ENCODE data around the gene PES1. TPM values are rescaled to one million over a fixed set of nuclear protein-coding genes. Genes with fewer than 3 reads are reported as not detected.

Gene PES1
- total and polyA plus RNA-seq, 2 of the 13 experiments (the other 11 are each of a cell fraction or from before 2014, with no cell fraction given): 65.1 to 94.7 TPM

- no peak for TF ChIP-seq ARID3A (IDR thresholded peaks at IDR 0.05; ENCODE audit: low read depth, low read length)
- TF ChIP-seq, protein P1, sequence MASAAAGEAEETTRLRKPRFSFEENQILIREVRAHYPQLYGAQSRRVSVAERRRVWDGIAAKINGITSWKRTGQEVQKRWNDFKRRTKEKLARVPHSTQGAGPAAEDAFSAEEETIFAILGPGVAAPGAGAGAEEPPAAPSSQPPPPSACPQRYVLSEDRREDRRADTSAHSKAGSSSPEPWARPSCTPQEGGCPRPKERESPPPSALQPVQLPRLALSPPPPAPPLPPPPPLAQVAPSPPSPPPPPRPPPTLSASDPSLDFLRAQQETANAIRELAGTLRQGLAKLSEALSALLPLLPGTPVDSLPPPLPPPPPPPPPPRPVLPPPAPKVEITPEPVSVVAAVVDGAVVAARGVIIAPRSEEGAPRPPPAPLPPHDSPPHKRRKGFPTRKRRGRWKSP (CRISPR knock-in tag; IDR thresholded peaks at IDR 0.05): peak; percentile 33; the same call in 1 of the 2 replicates
- TF ChIP-seq TAF1 (CRISPR knock-in tag; IDR thresholded peaks at IDR 0.05): 0 out of 2 replicates have a peak, but pooled peaks have one; percentile 14
- TF ChIP-seq MXD1 (CRISPR knock-in tag; IDR thresholded peaks at IDR 0.05): no peak
- TF ChIP-seq, protein P2, sequence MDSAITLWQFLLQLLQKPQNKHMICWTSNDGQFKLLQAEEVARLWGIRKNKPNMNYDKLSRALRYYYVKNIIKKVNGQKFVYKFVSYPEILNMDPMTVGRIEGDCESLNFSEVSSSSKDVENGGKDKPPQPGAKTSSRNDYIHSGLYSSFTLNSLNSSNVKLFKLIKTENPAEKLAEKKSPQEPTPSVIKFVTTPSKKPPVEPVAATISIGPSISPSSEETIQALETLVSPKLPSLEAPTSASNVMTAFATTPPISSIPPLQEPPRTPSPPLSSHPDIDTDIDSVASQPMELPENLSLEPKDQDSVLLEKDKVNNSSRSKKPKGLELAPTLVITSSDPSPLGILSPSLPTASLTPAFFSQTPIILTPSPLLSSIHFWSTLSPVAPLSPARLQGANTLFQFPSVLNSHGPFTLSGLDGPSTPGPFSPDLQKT (CRISPR knock-in tag; IDR thresholded peaks at IDR 0.05; ENCODE audit: borderline replicate concordance): no peak
- TF ChIP-seq SNAPC2 (CRISPR knock-in tag; IDR thresholded peaks at IDR 0.05): no peak
- TF ChIP-seq HDAC1 (CRISPR knock-in tag; IDR thresholded peaks at IDR 0.05): 0 out of 2 replicates have a peak, but pooled peaks have one; percentile 7
- 0 out of 2 replicates have a peak, but pooled peaks have one; percentile 43 for TF ChIP-seq TARDBP (CRISPR knock-in tag; IDR thresholded peaks at IDR 0.05)
- TF ChIP-seq, protein P3, sequence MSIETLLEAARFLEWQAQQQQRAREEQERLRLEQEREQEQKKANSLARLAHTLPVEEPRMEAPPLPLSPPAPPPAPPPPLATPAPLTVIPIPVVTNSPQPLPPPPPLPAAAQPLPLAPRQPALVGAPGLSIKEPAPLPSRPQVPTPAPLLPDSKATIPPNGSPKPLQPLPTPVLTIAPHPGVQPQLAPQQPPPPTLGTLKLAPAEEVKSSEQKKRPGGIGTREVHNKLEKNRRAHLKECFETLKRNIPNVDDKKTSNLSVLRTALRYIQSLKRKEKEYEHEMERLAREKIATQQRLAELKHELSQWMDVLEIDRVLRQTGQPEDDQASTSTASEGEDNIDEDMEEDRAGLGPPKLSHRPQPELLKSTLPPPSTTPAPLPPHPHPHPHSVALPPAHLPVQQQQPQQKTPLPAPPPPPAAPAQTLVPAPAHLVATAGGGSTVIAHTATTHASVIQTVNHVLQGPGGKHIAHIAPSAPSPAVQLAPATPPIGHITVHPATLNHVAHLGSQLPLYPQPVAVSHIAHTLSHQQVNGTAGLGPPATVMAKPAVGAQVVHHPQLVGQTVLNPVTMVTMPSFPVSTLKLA (IDR thresholded peaks at IDR 0.05): no peak
- TF ChIP-seq ZNF468 (CRISPR knock-in tag; IDR thresholded peaks at IDR 0.05): no peak
Observed at GRCh38 chr22:30573594-30574094, 18.1 kb downstream of the PES1 start (continued).

Measured in HepG2 (cell line).